H9 (cell line): ENCODE results near the gene ABHD8. TPM values are rescaled to one million over a fixed set of nuclear protein-coding genes. Genes with fewer than 3 reads are reported as not detected.

ENCODE experiments used
- DNase-seq: peaks from one replicate; pipeline ENCODE4 v3.0.0-alpha.2; 2017
- H2AFZ ChIP-seq: one replicate; pipeline ENCODE4 v1.6.1; 2013; ENCODE audit warnings: mild to moderate bottlenecking, low read length, control low read depth, moderate library complexity
- H2AK5ac ChIP-seq: 2 replicates; pipeline ENCODE4 v1.6.1; 2013; ENCODE audit warnings: low read length, control low read depth, mixed read lengths; ENCODE audit not compliant: insufficient read length
- H2BK120ac ChIP-seq: one replicate; pipeline ENCODE4 v1.6.1; 2013; ENCODE audit warnings: low read depth, mild to moderate bottlenecking, low read length, control low read depth, inconsistent platforms; ENCODE audit not compliant: poor library complexity, severe bottlenecking
- H2BK12ac ChIP-seq: 2 replicates; pipeline ENCODE4 v1.6.1; 2013; ENCODE audit warnings: low read length, control low read depth, mixed read lengths, low read depth; ENCODE audit not compliant: insufficient read length
- H2BK15ac ChIP-seq: 2 replicates; pipeline ENCODE4 v1.6.1; 2013; ENCODE audit warnings: low read depth, low read length, control low read depth
- H2BK20ac ChIP-seq: one replicate; pipeline ENCODE4 v1.6.1; 2013; ENCODE audit warnings: low read depth, mild to moderate bottlenecking, low read length, control low read depth, inconsistent platforms; ENCODE audit not compliant: poor library complexity, severe bottlenecking
- H2BK5ac ChIP-seq: 2 replicates; pipeline ENCODE4 v1.6.1; 2013; ENCODE audit warnings: low read length, control low read depth, mixed read lengths; ENCODE audit not compliant: insufficient read length
- H3K14ac ChIP-seq: 2 replicates; pipeline ENCODE4 v1.6.1; 2013; ENCODE audit warnings: low read length, control low read depth; ENCODE audit not compliant: insufficient read depth
- H3K18ac ChIP-seq: 2 replicates; pipeline ENCODE4 v1.6.1; 2013; ENCODE audit warnings: low read depth, mild to moderate bottlenecking, mixed read lengths, low read length, control low read depth; ENCODE audit not compliant: insufficient read length
- H3K23ac ChIP-seq: 2 replicates; pipeline ENCODE4 v1.6.1; 2013; ENCODE audit warnings: low read length, control low read depth, mixed read lengths, low read depth; ENCODE audit not compliant: insufficient read length
- H3K23me2 ChIP-seq: 2 replicates; pipeline ENCODE4 v1.6.1; 2013; ENCODE audit warnings: low read depth, mild to moderate bottlenecking, mixed read lengths, low read length, control low read depth; ENCODE audit not compliant: insufficient read length, poor library complexity, severe bottlenecking
- H3K27ac ChIP-seq: 2 replicates; pipeline ENCODE4 v1.5.1; 2013; ENCODE audit warnings: low read length, control low read depth, mixed read lengths, low read depth; ENCODE audit not compliant: insufficient read length
- H3K27me3 ChIP-seq: 2 replicates; pipeline ENCODE4 v1.6.1; 2013; ENCODE audit warnings: low read length, control low read depth, inconsistent platforms; ENCODE audit not compliant: insufficient read depth
- H3K4ac ChIP-seq: 2 replicates; pipeline ENCODE4 v1.6.1; 2013; ENCODE audit warnings: low read depth, mild to moderate bottlenecking, control low read depth, inconsistent platforms, low read length, moderate library complexity
- H3K4me1 ChIP-seq: 2 replicates; pipeline ENCODE4 v1.6.1; 2013; ENCODE audit warnings: low read length, control low read depth, inconsistent platforms; ENCODE audit not compliant: insufficient read depth
- H3K4me2 ChIP-seq: 2 replicates; pipeline ENCODE4 v1.6.1; 2013; ENCODE audit warnings: low read length, control low read depth, mixed read lengths; ENCODE audit not compliant: insufficient read length, insufficient read depth
- H3K56ac ChIP-seq: 2 replicates; pipeline ENCODE4 v1.6.1; 2013; ENCODE audit warnings: low read depth, mild to moderate bottlenecking, mixed read lengths, low read length, control low read depth; ENCODE audit not compliant: insufficient read length
- H3K79me1 ChIP-seq: 2 replicates; pipeline ENCODE4 v1.6.1; 2013; ENCODE audit warnings: low read depth, mild to moderate bottlenecking, moderate library complexity, low read length, control low read depth, inconsistent platforms; ENCODE audit not compliant: insufficient read depth, poor library complexity, severe bottlenecking
- H3K79me2 ChIP-seq: 2 replicates; pipeline ENCODE4 v1.6.1; 2013; ENCODE audit warnings: low read length, control low read depth, inconsistent platforms; ENCODE audit not compliant: insufficient read depth
- H3K9ac ChIP-seq: 2 replicates; pipeline ENCODE4 v1.6.1; 2013; ENCODE audit warnings: low read length, control low read depth, mixed read lengths; ENCODE audit not compliant: insufficient read length; ENCODE audit errors: extremely low read depth
- H3K9me3 ChIP-seq: one replicate; pipeline ENCODE4 v1.6.1; 2013; ENCODE audit warnings: low read depth, low read length, inconsistent platforms; ENCODE audit not compliant: control insufficient read depth
- H3T11ph ChIP-seq: one replicate; pipeline ENCODE4 v1.6.1; 2013; ENCODE audit warnings: mild to moderate bottlenecking, low read length, control low read depth, inconsistent platforms
- H4K20me1 ChIP-seq: one replicate; pipeline ENCODE4 v1.6.1; 2013; ENCODE audit not compliant: control insufficient read depth, insufficient read length, insufficient read depth
- H4K5ac ChIP-seq: 2 replicates; pipeline ENCODE4 v1.6.1; 2013; ENCODE audit warnings: low read depth, mild to moderate bottlenecking, mixed read lengths, low read length, control low read depth; ENCODE audit not compliant: insufficient read length
- H4K8ac ChIP-seq: replicated peaks from 2 replicates; pipeline ENCODE4 v1.6.1; 2013; ENCODE audit warnings: low read length, control low read depth, mixed read lengths, low read depth; ENCODE audit not compliant: insufficient read length
- H4K91ac ChIP-seq: 2 replicates; pipeline ENCODE4 v1.6.1; 2013; ENCODE audit warnings: low read depth, mild to moderate bottlenecking, moderate library complexity, mixed read lengths, low read length, control low read depth; ENCODE audit not compliant: insufficient read length
- H3K27ac Mint-ChIP-seq, 3 experiments: 2 replicates in 2 of 3; 3 replicates in 1 of 3; pipeline ENCODE4 v1.8.0; 2020 to 2021; ENCODE audit warnings: mixed read lengths in 3 of 3, mild to moderate bottlenecking in 1 of 3, moderate library complexity in 1 of 3
- H3K27me3 Mint-ChIP-seq: 2 replicates; pipeline ENCODE4 v1.8.0; 2021; ENCODE audit warnings: low read depth, mild to moderate bottlenecking, moderate library complexity, mixed read lengths
- H3K36me3 Mint-ChIP-seq, 3 experiments: 2 replicates in 2 of 3; 3 replicates in 1 of 3; pipeline ENCODE4 v1.8.0; 2020 to 2021; ENCODE audit warnings: low read depth in 3 of 3, mixed read lengths in 3 of 3; ENCODE audit not compliant: insufficient read depth in 1 of 3
- H3K4me1 Mint-ChIP-seq, 2 experiments: 2 replicates each; pipeline ENCODE4 v1.8.0; 2020; ENCODE audit warnings: mixed read lengths in 2 of 2
- H3K4me3 Mint-ChIP-seq, 2 experiments: 2 replicates in 1 of 2; 3 replicates in 1 of 2; pipeline ENCODE4 v1.8.0; 2020 to 2021; ENCODE audit warnings: mild to moderate bottlenecking in 2 of 2, mixed read lengths in 2 of 2, moderate library complexity in 1 of 2
- H3K9me3 Mint-ChIP-seq, 2 experiments: 2 replicates in 1 of 2; 3 replicates in 1 of 2; pipeline ENCODE4 v1.8.0; 2020; ENCODE audit warnings: mild to moderate bottlenecking in 2 of 2, mixed read lengths in 2 of 2, moderate library complexity in 1 of 2
- whole genome bisulfite sequencing: extraction: QIAGEN DNeasy Blood & Tissue Kit; methylation state at CpG from one replicate; pipeline ENCODE4 v1.1.7; 2013; ENCODE audit warnings: missing lambda C conversion rate, low lambda C conversion rate, mixed read lengths; ENCODE audit not compliant: insufficient read length; ENCODE audit errors: extremely low coverage; 5-methylcytosine and 5-hydroxymethylcytosine counted together
- total RNA-seq: library from RNA; stranded (reverse); gene quantifications from 2 replicates; pipeline ENCODE4 v1.2.1, GENCODE V29; 2021
- TF ChIP-seq, protein P1 (sequence below): fragments of 200-600 bp; sonication (generic); conservative IDR thresholded peaks from 3 replicates; pipeline ENCODE4 v1.8.0; 2021; ENCODE audit warnings: antibody characterized with exemption, mild to moderate bottlenecking

The ABHD8 gene
- total RNA-seq, 1 experiment from 2014 or later, result 11.7 TPM

- no peak overlapping the region for H3K56ac ChIP-seq
- H2BK20ac ChIP-seq, result no peak overlapping the region
- no peak overlapping the region for H4K5ac ChIP-seq
- no peaks in the 10 kb centered on the region for H3K27me3 ChIP-seq
- H2BK12ac ChIP-seq, result no peak overlapping the region
- Mint-ChIP-seq H3K27ac (peak overlapping the region in 2 of 3 experiments; percentile 87 to 90; a peak in 4 of 7 replicates), H3K4me3 (peak overlapping the region in 1 of 2 experiments; percentile 23; a peak in 1 of 5 replicates), H3K36me3 (peaks cover 14 to 50% (median 28%) of the 10 kb centered on the region in 3 experiments), H3K4me1 (peaks cover 6 to 15% of the 10 kb centered on the region in 2 experiments), H3K27me3 (peaks cover 2% of the 10 kb centered on the region; the same call in 1 of the 2 replicates), H3K9me3 (no peaks in the 10 kb centered on the region)
- H3K23ac ChIP-seq, result no peak overlapping the region
- H3K14ac ChIP-seq, result no peak overlapping the region
- no peak overlapping the region for H2AFZ ChIP-seq
- WGBS, result no CpG with 5 or more reads among the region's 10 CpGs
- H3K27ac ChIP-seq, result no peak overlapping the region
- no peaks in the 10 kb centered on the region for H4K20me1 ChIP-seq
- no peak overlapping the region for H3K18ac ChIP-seq
- H4K91ac ChIP-seq, result no peak overlapping the region
- H2BK15ac ChIP-seq, result no peak overlapping the region
- H3K79me2 ChIP-seq, result no peaks in the 10 kb centered on the region
- H3K23me2 ChIP-seq, result peaks cover 5% of the 10 kb centered on the region
- no peak overlapping the region for H3K4ac ChIP-seq
- no peak for DNase-seq
- no peak overlapping the region for H3T11ph ChIP-seq
- TF ChIP-seq, protein P1, sequence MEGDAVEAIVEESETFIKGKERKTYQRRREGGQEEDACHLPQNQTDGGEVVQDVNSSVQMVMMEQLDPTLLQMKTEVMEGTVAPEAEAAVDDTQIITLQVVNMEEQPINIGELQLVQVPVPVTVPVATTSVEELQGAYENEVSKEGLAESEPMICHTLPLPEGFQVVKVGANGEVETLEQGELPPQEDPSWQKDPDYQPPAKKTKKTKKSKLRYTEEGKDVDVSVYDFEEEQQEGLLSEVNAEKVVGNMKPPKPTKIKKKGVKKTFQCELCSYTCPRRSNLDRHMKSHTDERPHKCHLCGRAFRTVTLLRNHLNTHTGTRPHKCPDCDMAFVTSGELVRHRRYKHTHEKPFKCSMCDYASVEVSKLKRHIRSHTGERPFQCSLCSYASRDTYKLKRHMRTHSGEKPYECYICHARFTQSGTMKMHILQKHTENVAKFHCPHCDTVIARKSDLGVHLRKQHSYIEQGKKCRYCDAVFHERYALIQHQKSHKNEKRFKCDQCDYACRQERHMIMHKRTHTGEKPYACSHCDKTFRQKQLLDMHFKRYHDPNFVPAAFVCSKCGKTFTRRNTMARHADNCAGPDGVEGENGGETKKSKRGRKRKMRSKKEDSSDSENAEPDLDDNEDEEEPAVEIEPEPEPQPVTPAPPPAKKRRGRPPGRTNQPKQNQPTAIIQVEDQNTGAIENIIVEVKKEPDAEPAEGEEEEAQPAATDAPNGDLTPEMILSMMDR, result no peak
- no peaks in the 10 kb centered on the region for H3K79me1 ChIP-seq
- no peak overlapping the region for H2BK120ac ChIP-seq
- no peak overlapping the region for H2AK5ac ChIP-seq
- no peaks in the 10 kb centered on the region for H3K9me3 ChIP-seq
- H2BK5ac ChIP-seq, result no peak overlapping the region
- H3K9ac ChIP-seq, result no peak overlapping the region
- H3K4me2 ChIP-seq, result no peak overlapping the region
- H3K4me1 ChIP-seq, result no peaks in the 10 kb centered on the region
- H4K8ac ChIP-seq, result no peak overlapping the region
Measured at GRCh38 chr19:17322854-17323253, 19.6 kb upstream of the ABHD8 start.
